GM21367 (cell line): ENCODE data around the gene KAT6B.
A peak's percentile ranks its signal among the peaks of the same experiment; 100 is the strongest.
"Not testable (repeated sequence)": the region's sequence is repeated elsewhere in the genome, so short reads cannot be mapped to it uniquely, and the experiment has no call there.

Source experiments
- ATAC-seq: cut with Tn5 transposase; IDR thresholded peaks from one replicate; pipeline ENCODE4 v1.9.1; 2021; ENCODE audit not compliant: unreplicated experiment

Gene KAT6B

GRCh38 chr10:74826142-74827044 lies at the start of gene KAT6B:
Gene KAT6B, plus strand, starts transcription at chr10:74826600. Its CDS starts 16,258 bp downstream, at chr10:74842858.
- ATAC-seq, result peak; percentile 82

GRCh38 chr10:74778436-74779094 lies 47.8 kb upstream of the KAT6B start:
- ATAC-seq, result no peak

GRCh38 chr10:74781870-74782269 lies 44.5 kb upstream of the KAT6B start:
- not testable (repeated sequence) for ATAC-seq

GRCh38 chr10:74784462-74784861 lies 41.9 kb upstream of the KAT6B start:
- no peak for ATAC-seq

GRCh38 chr10:74786126-74786525 lies 40.3 kb upstream of the KAT6B start:
- ATAC-seq, result no peak

- no peak for ATAC-seq
These were observed 38.9 kb upstream of the KAT6B start for GRCh38 chr10:74787457-74787856.

- ATAC-seq, result not testable (repeated sequence)
These were observed 34.4 kb upstream of the KAT6B start for GRCh38 chr10:74791979-74792378.

GRCh38 chr10:74792726-74793125 lies 33.7 kb upstream of the KAT6B start:
- no peak for ATAC-seq

GRCh38 chr10:74793240-74793639 lies 33.2 kb upstream of the KAT6B start:
- not testable (repeated sequence) for ATAC-seq

- no peak for ATAC-seq
These were observed 31.9 kb upstream of the KAT6B start for GRCh38 chr10:74794531-74794930.

GRCh38 chr10:74797550-74797949 lies 28.9 kb upstream of the KAT6B start:
- no peak for ATAC-seq

GRCh38 chr10:74799721-74800221 lies 26.6 kb upstream of the KAT6B start:
- no peak for ATAC-seq

GRCh38 chr10:74801447-74801846 lies 25.0 kb upstream of the KAT6B start:
- no peak for ATAC-seq

- ATAC-seq, result no peak
These were observed 17.9 kb upstream of the KAT6B start for GRCh38 chr10:74808501-74808900.

- no peak for ATAC-seq
These were observed 16.3 kb upstream of the KAT6B start for GRCh38 chr10:74810087-74810486.

GRCh38 chr10:74813381-74814259 lies 12.8 kb upstream of the KAT6B start:
- ATAC-seq, result no peak

- ATAC-seq, result no peak
These were observed 11.6 kb upstream of the KAT6B start for GRCh38 chr10:74814797-74815196.

- no peak for ATAC-seq
These were observed 9.4 kb upstream of the KAT6B start for GRCh38 chr10:74816824-74817498.

- no peak for ATAC-seq
These were observed 4.9 kb upstream of the KAT6B start for GRCh38 chr10:74821501-74821900.

- ATAC-seq, result no peak
These were observed 4.3 kb upstream of the KAT6B start for GRCh38 chr10:74822101-74822500.
